HG02678 (cell line): ENCODE data around the gene UNC45B.
"Not testable (repeated sequence)": the region's sequence is repeated elsewhere in the genome, so short reads cannot be mapped to it uniquely, and the experiment has no call there.

Source experiments
- ATAC-seq: cut with Tn5 transposase; IDR thresholded peaks from one replicate; pipeline ENCODE4 v1.9.1; 2021; ENCODE audit warnings: mild to moderate bottlenecking, moderate library complexity; ENCODE audit not compliant: unreplicated experiment

UNC45B gene

GRCh38 chr17:35141681-35142466 is 5.7 kb upstream of the UNC45B start, which contains the start of gene NLE1:
Gene NLE1 (minus strand): TSS chr17:35142303. CDS start chr17:35142275, 28 bp downstream.
- ATAC-seq = peak; percentile 96

- no peak for ATAC-seq
Measured at GRCh38 chr17:35142467-35142796, 5.2 kb upstream of the UNC45B start.

GRCh38 chr17:35144840-35145239 is 2.8 kb upstream of the UNC45B start:
- ATAC-seq = no peak

DNA sequence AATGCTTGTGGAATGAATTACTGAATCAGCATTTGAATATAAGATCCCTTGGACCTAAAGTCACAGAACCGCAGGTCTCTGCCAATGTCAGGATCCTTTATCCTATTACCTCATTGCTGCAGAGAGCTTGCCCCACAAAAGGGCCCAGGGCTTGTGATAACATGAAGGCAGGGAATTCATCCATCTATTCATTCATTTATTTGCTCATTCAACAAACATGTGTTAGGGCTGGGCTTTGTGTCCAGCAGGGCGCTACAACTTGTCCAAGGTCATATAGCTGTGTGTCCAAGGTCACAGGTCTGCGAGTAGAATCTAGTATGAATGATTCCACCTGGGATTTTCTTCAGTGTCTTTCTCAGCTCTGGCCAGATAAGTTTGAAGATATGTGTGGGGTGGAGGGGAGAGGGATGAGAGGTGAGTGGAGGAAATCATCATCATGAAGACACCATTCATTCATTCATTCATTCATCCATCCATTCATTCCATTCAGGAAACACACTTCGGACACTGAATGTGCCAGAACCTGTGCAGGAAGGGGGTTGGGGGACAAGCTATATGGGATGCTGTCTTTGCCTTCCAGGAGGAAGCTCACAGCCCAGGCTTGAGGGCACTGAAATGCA is 1.3 kb upstream of the UNC45B start:
- ATAC-seq = no peak

DNA sequence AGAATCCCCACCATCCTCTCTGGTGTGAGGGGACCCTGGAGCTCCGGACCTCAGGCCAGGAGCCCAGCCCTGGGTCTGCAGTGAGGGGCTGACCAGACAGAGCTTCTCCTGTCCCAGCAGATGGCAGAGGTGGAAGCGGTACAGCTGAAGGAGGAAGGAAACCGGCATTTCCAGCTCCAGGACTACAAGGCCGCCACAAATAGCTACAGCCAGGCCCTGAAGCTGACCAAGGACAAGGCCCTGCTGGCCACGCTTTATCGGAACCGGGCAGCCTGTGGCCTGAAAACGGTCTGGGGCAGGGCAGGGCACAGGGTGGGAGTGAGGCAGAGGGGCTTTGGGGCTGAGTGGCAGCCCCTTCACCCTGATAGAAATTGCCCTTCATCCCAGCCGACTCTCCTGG is 527 bp downstream of the UNC45B start:
- no peak for ATAC-seq

DNA sequence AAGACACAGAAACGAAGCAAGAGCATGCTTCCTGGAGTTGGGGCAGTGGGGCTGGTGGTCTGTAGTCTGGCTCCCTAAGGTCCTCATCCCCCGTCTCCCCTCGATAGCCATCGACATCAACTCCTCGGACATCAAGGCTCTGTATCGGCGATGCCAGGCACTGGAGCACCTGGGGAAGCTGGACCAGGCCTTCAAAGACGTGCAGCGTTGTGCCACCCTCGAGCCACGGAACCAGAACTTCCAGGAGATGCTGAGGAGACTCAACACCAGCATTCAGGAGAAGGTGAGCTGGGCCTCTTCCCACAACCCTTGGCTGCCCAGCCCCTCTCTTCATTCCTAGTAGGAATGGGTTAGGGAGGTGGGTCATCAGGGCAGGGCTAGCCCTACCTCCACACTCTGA is 2.3 kb downstream of the UNC45B start:
- no peak for ATAC-seq

- ATAC-seq = not testable (repeated sequence)
Measured at GRCh38 chr17:35151080-35151479, 3.5 kb downstream of the UNC45B start.

- ATAC-seq = no peak
Measured at GRCh38 chr17:35152421-35153140, 5.0 kb downstream of the UNC45B start.

DNA sequence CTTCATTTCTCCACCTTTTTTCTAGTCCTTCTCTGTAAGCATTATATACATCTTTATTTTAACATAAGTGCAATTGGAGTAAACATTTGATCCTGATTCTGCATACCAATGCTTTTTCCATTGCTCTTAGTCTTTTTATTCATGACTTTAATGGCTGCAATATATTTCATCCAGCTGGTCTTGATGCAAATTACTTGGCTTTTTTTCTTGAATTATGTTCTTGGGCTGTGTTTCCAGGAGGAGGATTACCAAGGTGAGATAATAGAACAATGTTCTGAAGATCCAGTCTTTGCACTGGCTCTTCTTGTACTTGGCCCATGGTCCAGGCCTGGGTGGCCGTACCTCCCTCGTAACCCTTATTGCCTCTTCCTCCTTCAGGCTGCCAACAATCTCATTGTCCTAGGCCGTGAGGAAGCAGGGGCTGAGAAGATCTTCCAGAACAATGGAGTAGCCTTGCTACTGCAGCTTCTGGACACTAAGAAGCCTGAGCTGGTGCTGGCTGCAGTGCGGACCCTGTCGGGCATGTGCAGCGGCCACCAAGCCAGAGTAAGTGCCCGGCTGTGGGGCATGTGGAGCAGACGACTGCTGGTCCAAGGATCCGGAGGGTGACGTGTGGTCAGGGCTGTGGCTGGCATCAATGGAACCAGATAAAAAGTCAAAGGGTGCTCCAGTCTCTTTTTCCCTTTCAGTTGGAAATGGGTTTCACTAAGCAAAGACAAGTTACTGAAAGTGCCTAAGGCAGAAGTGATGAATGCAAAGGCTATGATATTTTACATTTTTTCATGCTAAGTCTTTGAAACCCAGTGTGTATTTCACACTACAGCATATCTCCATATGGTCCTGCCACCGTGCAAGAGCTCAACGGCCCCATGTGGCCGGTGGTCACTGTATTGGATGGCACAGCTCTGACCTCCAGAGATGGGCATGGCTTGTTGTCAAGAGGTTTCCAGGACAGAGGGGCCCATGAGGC is 6.9 kb downstream of the UNC45B start:
- no peak for ATAC-seq

DNA sequence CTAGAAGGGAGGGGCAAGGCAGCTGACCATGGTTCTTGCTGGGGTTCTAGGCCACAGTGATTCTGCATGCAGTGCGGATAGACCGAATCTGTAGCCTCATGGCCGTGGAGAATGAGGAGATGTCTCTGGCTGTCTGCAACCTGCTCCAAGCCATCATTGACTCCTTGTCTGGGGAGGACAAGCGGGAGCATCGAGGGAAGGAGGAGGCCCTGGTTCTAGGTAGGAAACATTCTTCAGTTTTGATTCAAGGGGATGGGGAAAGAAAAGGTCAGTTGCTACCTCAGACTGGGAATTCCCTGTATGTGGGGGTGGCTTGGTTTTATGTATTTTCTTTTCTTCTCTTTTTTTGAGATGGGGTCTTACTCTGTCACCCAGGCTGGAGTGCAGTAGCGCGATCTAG is 7.6 kb downstream of the UNC45B start:
- no peak for ATAC-seq

GRCh38 chr17:35159940-35160339 is 12.3 kb downstream of the UNC45B start:
- ATAC-seq = no peak

DNA sequence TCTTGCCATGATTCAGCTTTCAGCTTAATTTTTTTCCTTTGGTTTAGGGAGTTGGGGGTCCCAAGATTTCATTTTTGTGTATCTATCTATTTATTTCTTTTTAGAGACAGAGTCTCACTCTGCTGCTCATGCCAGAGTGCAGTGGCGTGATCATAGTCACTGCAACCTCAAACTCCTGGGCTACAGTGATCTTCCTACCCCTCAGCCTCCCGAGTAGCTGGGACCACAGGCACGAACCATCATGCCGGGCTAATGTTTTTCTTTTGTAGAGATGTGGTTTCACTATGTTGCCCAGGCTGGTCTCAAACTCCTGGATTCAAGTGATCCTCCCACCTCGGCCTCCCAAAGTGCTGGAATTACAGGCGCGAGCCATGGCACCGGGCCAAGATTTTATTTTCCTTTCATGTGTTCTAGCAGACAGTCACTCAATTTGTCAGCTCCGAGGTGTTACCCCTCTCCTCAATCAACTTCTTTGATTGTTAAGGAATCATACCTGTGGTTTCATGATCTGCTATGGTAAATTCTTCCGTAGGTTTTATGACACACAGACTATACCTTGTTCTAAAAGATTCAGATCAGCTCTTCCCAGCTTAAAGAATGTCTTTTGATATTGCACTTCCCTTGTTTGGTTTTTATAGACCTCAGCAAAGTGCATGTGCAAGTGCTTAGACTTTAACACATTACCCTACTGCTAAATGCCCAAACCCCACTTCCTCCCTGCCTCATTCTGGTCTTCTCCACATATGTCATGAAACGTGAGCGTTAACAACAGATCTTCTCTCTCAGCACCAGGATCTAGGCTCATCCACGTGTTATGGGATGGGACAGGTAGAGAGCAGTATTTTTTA is 13.0 kb downstream of the UNC45B start:
- ATAC-seq = no peak

- ATAC-seq = no peak
Measured at GRCh38 chr17:35161281-35161761, 13.7 kb downstream of the UNC45B start.

DNA sequence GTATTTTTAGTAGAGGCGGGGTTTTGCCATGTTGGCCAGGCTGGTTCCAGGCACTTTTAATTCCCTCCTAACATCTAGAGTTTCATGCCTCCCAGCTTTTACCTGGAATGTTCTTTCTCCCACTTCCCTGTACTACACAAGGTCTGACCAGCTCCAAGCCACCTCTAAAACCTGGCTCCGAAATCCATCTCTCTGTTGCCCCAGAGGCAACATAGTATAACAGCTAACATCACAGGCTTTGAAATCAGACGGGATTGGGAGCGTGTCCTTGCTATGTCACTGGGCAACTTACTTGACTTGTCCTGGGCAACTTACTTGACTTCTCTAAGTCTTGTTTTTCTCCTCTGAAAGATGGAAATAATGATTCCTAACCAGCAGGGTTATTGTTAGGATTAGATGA is 15.1 kb downstream of the UNC45B start:
- no peak for ATAC-seq

GRCh38 chr17:35163886-35164285 is 16.3 kb downstream of the UNC45B start:
- no peak for ATAC-seq

- no peak for ATAC-seq
Measured at GRCh38 chr17:35164716-35165115, 17.1 kb downstream of the UNC45B start.

DNA sequence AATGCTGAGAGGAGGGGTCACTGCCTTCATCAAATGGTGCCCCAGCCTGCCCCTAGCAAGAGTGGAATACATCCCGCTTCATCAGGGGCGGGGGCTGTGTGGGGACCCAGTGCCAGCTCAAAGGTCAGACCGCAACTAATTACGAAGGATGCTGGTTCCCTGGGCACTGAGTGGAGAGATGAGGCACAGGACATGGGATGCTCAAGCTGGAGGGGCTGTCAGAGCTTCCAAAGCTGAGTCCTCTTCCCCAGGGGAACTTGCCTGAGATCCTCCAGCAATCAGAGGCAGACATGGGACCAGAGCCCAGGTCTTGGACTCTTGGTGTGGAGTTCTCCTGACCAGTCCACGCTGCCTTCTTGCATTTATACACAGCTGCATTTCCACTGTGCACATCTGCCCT is 18.9 kb downstream of the UNC45B start:
- no peak for ATAC-seq

- ATAC-seq = no peak
Measured at GRCh38 chr17:35167046-35167445, 19.4 kb downstream of the UNC45B start.

- no peak for ATAC-seq
Measured at GRCh38 chr17:35167666-35168065, 20.0 kb downstream of the UNC45B start.
